ENCODE data around the gene WDR1. TPM values are rescaled to one million over a fixed set of nuclear protein-coding genes. Genes with fewer than 3 reads are reported as not detected.
A peak's percentile ranks its signal among the peaks of the same experiment; 100 is the strongest.

Gene WDR1
- polyA plus RNA-seq, 6 donors from 2014 or later, result 145 to 210 (median 186) TPM

GRCh38 chr4:10050721-10051120 is 65.9 kb downstream of the WDR1 start:
- Mint-ChIP-seq H3K4me3 (no peak overlapping the region), H3K36me3 (peaks cover 8 to 25% of the 10 kb centered on the region in 2 donors), H3K4me1 (no peaks in the 10 kb centered on the region), H3K9me3 (peaks cover 0 to 5% (median 0%) of the 10 kb centered on the region in 7 donors), H3K27ac (no peak overlapping the region), H3K27me3 (peaks cover 8 to 17% (median 11%) of the 10 kb centered on the region in 3 donors)
- ATAC-seq (ENCODE audit: low read depth in 2 of 2) (no peak), DNase-seq (no peak)

- peaks cover 6 to 25% of the 10 kb centered on the region in 2 donors for H3K36me3 Mint-ChIP-seq
- peaks cover 0 to 5% (median 0%) of the 10 kb centered on the region in 7 donors for H3K9me3 Mint-ChIP-seq
- no peak overlapping the region for H3K4me3 Mint-ChIP-seq
- peaks cover 8 to 17% (median 11%) of the 10 kb centered on the region in 3 donors for H3K27me3 Mint-ChIP-seq
- ATAC-seq (ENCODE audit: low read depth in 2 of 2), result no peak
- no peak for DNase-seq
- peaks cover 0 to under 1% (median 0%) of the 10 kb centered on the region in 3 donors for H3K4me1 Mint-ChIP-seq
- no peak overlapping the region for H3K27ac Mint-ChIP-seq
These were observed 66.3 kb downstream of the WDR1 start for GRCh38 chr4:10050261-10050661.

DNA sequence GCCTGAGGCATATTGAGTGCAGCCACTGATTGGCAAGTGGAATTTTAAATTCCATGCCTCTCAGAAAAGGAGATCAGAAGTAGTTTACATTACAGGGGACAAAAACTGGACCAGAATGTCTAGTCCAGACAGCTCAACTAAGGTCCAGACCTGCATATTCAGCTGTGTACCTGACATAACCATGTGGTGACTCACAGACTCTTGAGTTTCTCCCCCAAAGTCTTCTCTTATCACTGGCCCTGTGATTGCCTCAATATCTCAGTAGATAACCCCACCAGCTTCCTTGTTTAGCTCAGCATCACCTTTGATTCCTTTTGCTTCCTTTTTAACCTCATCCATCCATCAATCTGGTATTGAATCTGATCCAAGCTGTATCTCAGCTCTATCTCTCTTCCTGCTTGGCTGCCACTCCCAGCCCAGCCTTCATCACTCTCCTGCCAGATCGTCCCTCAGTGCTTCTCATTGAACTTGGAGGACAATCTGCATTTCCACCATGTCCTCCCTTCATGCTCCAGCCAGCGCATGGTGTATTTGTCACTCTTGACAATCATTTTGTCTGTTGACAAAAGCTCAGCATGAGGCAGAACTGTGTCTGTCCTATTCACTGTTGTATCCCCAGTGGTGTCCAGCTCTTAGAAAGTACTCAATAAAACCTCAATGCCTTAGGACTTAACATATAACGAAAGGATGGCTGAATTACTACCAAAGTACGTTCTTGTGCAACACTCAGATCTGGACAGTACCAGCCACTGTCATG is 67.5 kb downstream of the WDR1 start:
- H3K4me3 Mint-ChIP-seq, result no peak overlapping the region
- H3K27me3 Mint-ChIP-seq, result peaks cover 8 to 17% (median 11%) of the 10 kb centered on the region in 3 donors
- H3K9me3 Mint-ChIP-seq, result peaks cover 0 to 6% (median 5%) of the 10 kb centered on the region in 7 donors
- peak overlapping the region in 1 of 6 donors; percentile 6 for H3K27ac Mint-ChIP-seq
- H3K36me3 Mint-ChIP-seq, result peaks cover 10 to 25% of the 10 kb centered on the region in 2 donors
- no peak for ATAC-seq (ENCODE audit: low read depth in 2 of 2)
- H3K4me1 Mint-ChIP-seq, result peaks cover 4 to 8% (median 5%) of the 10 kb centered on the region in 3 donors
- DNase-seq, result no peak

DNA sequence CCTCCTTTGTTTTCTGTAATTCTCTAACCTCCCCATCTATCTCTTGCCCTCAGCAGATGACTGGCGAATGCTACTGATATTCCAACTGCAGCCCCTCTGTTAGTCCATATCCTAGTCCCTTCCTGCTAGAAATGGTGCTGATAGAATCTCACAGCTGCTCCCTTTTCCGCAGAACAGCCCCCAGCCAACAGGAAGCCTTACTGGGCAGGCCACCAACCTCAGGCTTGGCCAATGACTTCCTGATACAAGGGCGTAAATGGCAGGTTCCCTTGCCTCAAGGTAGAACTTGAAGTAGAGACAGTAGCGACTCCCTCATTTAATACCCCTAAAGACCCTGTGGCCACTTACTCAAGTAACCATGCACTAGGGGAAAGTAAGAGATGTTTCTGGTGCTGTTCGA is 68.6 kb downstream of the WDR1 start:
- Mint-ChIP-seq H3K4me1 (peaks cover 4 to 8% (median 5%) of the 10 kb centered on the region in 3 donors), H3K4me3 (no peak overlapping the region), H3K36me3 (peaks cover 12 to 25% of the 10 kb centered on the region in 2 donors), H3K27me3 (peaks cover 8 to 17% (median 11%) of the 10 kb centered on the region in 3 donors), H3K9me3 (peaks cover 3 to 16% (median 5%) of the 10 kb centered on the region in 7 donors), H3K27ac (no peak overlapping the region)
- ATAC-seq (ENCODE audit: low read depth in 2 of 2) (no peak), DNase-seq (no peak)

GRCh38 chr4:10046471-10046870 is 70.1 kb downstream of the WDR1 start:
- ATAC-seq (ENCODE audit: low read depth in 2 of 2), result no peak
- DNase-seq, result no peak
- peak overlapping the region in 2 of 6 donors; percentile 36 to 70 for H3K27ac Mint-ChIP-seq
- H3K4me1 Mint-ChIP-seq, result peaks cover 4 to 8% (median 5%) of the 10 kb centered on the region in 3 donors
- peaks cover 8 to 27% (median 15%) of the 10 kb centered on the region in 7 donors for H3K9me3 Mint-ChIP-seq
- peaks cover 6 to 12% (median 8%) of the 10 kb centered on the region in 3 donors for H3K27me3 Mint-ChIP-seq
- H3K36me3 Mint-ChIP-seq, result peaks cover 20 to 27% of the 10 kb centered on the region in 2 donors
- H3K4me3 Mint-ChIP-seq, result no peak overlapping the region

DNA sequence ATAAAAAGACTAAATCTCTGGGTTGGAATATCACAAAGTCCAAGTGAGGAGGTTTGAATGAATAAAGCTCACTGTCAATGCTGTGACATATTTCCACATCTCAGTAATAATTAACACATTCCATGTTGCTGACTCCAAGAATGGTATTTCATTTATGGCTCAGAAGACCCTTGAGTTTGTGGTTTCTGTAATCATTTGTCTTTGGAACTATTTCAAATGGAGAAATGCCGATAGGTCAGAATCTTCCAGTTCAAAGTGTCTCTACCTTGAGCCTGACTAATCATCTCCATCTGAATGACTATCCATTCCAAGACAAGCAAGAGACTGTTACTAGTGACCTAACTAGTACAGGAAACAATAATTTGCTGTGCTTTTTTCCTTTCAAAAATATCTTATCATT is 71.1 kb downstream of the WDR1 start:
- no peak overlapping the region for H3K4me3 Mint-ChIP-seq
- peaks cover 6 to 11% (median 8%) of the 10 kb centered on the region in 3 donors for H3K27me3 Mint-ChIP-seq
- H3K4me1 Mint-ChIP-seq, result peaks cover 4 to 8% (median 5%) of the 10 kb centered on the region in 3 donors
- H3K36me3 Mint-ChIP-seq, result peaks cover 20 to 27% of the 10 kb centered on the region in 2 donors
- H3K27ac Mint-ChIP-seq, result no peak overlapping the region
- ATAC-seq (ENCODE audit: low read depth in 2 of 2) (no peak), DNase-seq (no peak)
- peaks cover 8 to 27% (median 16%) of the 10 kb centered on the region in 7 donors for H3K9me3 Mint-ChIP-seq

DNA sequence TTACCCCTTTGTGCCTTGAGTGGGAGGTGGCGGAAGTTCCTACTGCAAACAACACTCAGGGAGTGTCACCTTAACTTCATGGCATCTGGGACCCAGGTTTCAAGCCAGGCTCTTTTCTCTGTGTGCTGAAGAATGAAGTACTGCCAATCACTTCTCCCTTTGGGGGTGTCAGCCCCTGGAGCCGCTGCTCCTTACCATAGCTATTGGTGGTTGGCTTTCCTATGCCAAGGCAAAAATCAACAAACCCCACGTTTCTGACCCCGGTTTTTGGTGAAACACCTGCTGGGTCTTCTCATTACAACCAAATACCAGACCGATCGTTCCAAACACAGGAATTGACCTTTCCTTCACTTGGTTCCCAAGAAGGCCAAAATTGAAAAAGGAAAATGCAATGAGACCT is 75.6 kb downstream of the WDR1 start:
- Mint-ChIP-seq H3K36me3 (peaks cover 14 to 18% of the 10 kb centered on the region in 2 donors), H3K27me3 (peaks cover 0 to 4% (median 0%) of the 10 kb centered on the region in 3 donors), H3K9me3 (peaks cover 7 to 27% (median 16%) of the 10 kb centered on the region in 7 donors), H3K4me3 (no peak overlapping the region), H3K4me1 (peaks cover 4 to 8% (median 5%) of the 10 kb centered on the region in 3 donors), H3K27ac (no peak overlapping the region)
- no peak for ATAC-seq (ENCODE audit: low read depth in 2 of 2)
- no peak for DNase-seq

- no peak overlapping the region for H3K27ac Mint-ChIP-seq
- H3K9me3 Mint-ChIP-seq, result peaks cover 7 to 27% (median 16%) of the 10 kb centered on the region in 7 donors
- DNase-seq, result no peak
- no peak for ATAC-seq (ENCODE audit: low read depth in 2 of 2)
- no peak overlapping the region for H3K4me3 Mint-ChIP-seq
- H3K4me1 Mint-ChIP-seq, result peaks cover 4 to 8% (median 5%) of the 10 kb centered on the region in 3 donors
- peaks cover 14 to 18% of the 10 kb centered on the region in 2 donors for H3K36me3 Mint-ChIP-seq
- H3K27me3 Mint-ChIP-seq, result peaks cover 0 to 4% (median 0%) of the 10 kb centered on the region in 3 donors
These were observed 76.3 kb downstream of the WDR1 start for GRCh38 chr4:10040049-10040892.

- H3K36me3 Mint-ChIP-seq, result peaks cover 0 to 8% of the 10 kb centered on the region in 2 donors
- ATAC-seq (ENCODE audit: low read depth in 2 of 2), result no peak
- H3K4me1 Mint-ChIP-seq, result peaks cover 11 to 21% (median 13%) of the 10 kb centered on the region in 3 donors
- DNase-seq, result no peak
- peaks cover 0 to 5% (median 0%) of the 10 kb centered on the region in 7 donors for H3K9me3 Mint-ChIP-seq
- no peak overlapping the region for H3K27ac Mint-ChIP-seq
- H3K27me3 Mint-ChIP-seq, result peaks cover 0 to 16% (median 4%) of the 10 kb centered on the region in 3 donors
- H3K4me3 Mint-ChIP-seq, result no peak overlapping the region
These were observed 79.7 kb downstream of the WDR1 start for GRCh38 chr4:10036807-10037342.

DNA sequence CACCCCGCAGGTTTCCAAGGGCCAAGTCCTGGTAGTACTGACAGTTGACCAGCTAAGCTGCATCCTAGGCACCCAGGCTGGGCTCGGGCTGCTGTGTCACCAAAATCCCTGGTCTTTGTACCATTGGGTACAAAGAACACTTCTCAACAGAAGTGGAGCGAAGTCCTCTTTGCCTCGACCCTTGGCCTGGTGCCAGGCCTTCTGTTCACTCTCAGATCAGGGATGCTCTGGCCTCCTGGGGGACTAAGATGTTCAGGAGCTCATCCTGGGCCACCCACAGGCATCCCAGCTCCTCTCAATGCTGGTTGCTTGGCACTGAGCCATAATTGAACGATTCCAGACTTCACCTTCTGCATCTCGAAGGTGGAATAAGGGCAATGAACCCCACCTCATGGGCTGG is 81.5 kb downstream of the WDR1 start:
- DNase-seq (no peak), ATAC-seq (ENCODE audit: low read depth in 2 of 2) (no peak)
- no peak overlapping the region for H3K27ac Mint-ChIP-seq

GRCh38 chr4:10034612-10035104 is 81.9 kb downstream of the WDR1 start:
- H3K27me3 Mint-ChIP-seq, result peaks cover 0 to 18% (median 4%) of the 10 kb centered on the region in 3 donors
- no peak overlapping the region for H3K4me3 Mint-ChIP-seq
- DNase-seq, result no peak
- peak overlapping the region in 1 of 6 donors; percentile 21 for H3K27ac Mint-ChIP-seq
- no peaks in the 10 kb centered on the region for H3K9me3 Mint-ChIP-seq
- H3K4me1 Mint-ChIP-seq, result peaks cover 11 to 22% (median 13%) of the 10 kb centered on the region in 3 donors
- peaks cover 0 to 2% of the 10 kb centered on the region in 2 donors for H3K36me3 Mint-ChIP-seq
- ATAC-seq (ENCODE audit: low read depth in 2 of 2), result no peak

More for the DNA sequence above, 81.5 kb downstream of the WDR1 start:
- Mint-ChIP-seq H3K4me1 (peaks cover 11 to 22% (median 13%) of the 10 kb centered on the region in 3 donors), H3K27me3 (peaks cover 0 to 18% (median 4%) of the 10 kb centered on the region in 3 donors), H3K4me3 (no peak overlapping the region), H3K36me3 (peaks cover 0 to 6% of the 10 kb centered on the region in 2 donors), H3K9me3 (no peaks in the 10 kb centered on the region)

GRCh38 chr4:10034136-10034535 is 82.5 kb downstream of the WDR1 start:
- peak overlapping the region in 2 of 6 donors; percentile 10 to 21 for H3K27ac Mint-ChIP-seq

More at GRCh38 chr4:10034136-10034535, 82.5 kb downstream of the WDR1 start:
- DNase-seq (no peak), ATAC-seq (ENCODE audit: low read depth in 2 of 2) (no peak)
- Mint-ChIP-seq H3K27me3 (peaks cover 0 to 18% (median 0%) of the 10 kb centered on the region in 3 donors), H3K9me3 (no peaks in the 10 kb centered on the region), H3K36me3 (no peaks in the 10 kb centered on the region), H3K4me1 (peaks cover 11 to 22% (median 13%) of the 10 kb centered on the region in 3 donors), H3K4me3 (peak overlapping the region in 1 of 8 donors; percentile 5)

All from naive B cell (primary cell).